HepG2 (cell line): ENCODE results near the gene ZC3H18. TPM values are rescaled to one million over a fixed set of nuclear protein-coding genes. Genes with fewer than 3 reads are reported as not detected.

Experiments
- GPBP1L1 ChIP-seq: sonication (generic); formaldehyde crosslinking; IDR thresholded peaks from 2 replicates; pipeline ENCODE4 v1.5.0; 2020; ENCODE audit warnings: mild to moderate bottlenecking, missing genetic modification reagents
- HNRNPLL ChIP-seq: fragments of 200-400 bp; formaldehyde crosslinking; IDR thresholded peaks from 2 replicates; pipeline ENCODE4 v1.6.1; 2017; ENCODE audit warnings: mild to moderate bottlenecking, low read depth, low read length; ENCODE audit not compliant: poor library complexity, severe bottlenecking
- NBN ChIP-seq: fragments of 450-650 bp; conservative IDR thresholded peaks from 2 replicates; pipeline ENCODE4 v1.6.1; 2017
- NRL ChIP-seq: sonication (generic); formaldehyde crosslinking; IDR thresholded peaks from 2 replicates; pipeline ENCODE4 v1.5.0; 2020; ENCODE audit warnings: missing genetic modification reagents, mild to moderate bottlenecking, moderate library complexity, borderline replicate concordance
- RFXAP ChIP-seq: sonication (generic); formaldehyde crosslinking; IDR thresholded peaks from 2 replicates; pipeline ENCODE4 v1.4.0; 2020; ENCODE audit warnings: missing genetic modification reagents, borderline replicate concordance
- ZFP91 ChIP-seq: sonication (generic); formaldehyde crosslinking; IDR thresholded peaks from 2 replicates; pipeline ENCODE4 v1.9.0; 2022; ENCODE audit warnings: missing genetic modification reagents, mild to moderate bottlenecking, borderline replicate concordance
- ZKSCAN5 ChIP-seq: sonication (generic); formaldehyde crosslinking; IDR thresholded peaks from 2 replicates; pipeline ENCODE4 v1.5.1; 2020; ENCODE audit warnings: mild to moderate bottlenecking, missing genetic modification reagents
- ZNF232 ChIP-seq: sonication (generic); formaldehyde crosslinking; IDR thresholded peaks from 2 replicates; pipeline ENCODE4 v1.4.0; 2020; ENCODE audit warnings: missing genetic modification reagents, borderline replicate concordance
- ZNF318 ChIP-seq: sonication (generic); formaldehyde crosslinking; IDR thresholded peaks from 2 replicates; pipeline ENCODE4 v1.4.0; 2020; ENCODE audit warnings: mild to moderate bottlenecking, missing genetic modification reagents
- ZNF562 ChIP-seq: sonication (generic); formaldehyde crosslinking; IDR thresholded peaks from 2 replicates; pipeline ENCODE4 v1.8.0; 2022; ENCODE audit warnings: missing genetic modification reagents, borderline replicate concordance
- ZNF710 ChIP-seq: sonication (generic); formaldehyde crosslinking; IDR thresholded peaks from 2 replicates; pipeline ENCODE4 v1.5.0; 2020; ENCODE audit warnings: mild to moderate bottlenecking, missing genetic modification reagents, borderline replicate concordance
- polyA plus RNA-seq, 8 experiments: library from polyadenylated mRNA; depleted of rRNA in 3 of 8; stranded (reverse) in 7 of 8; unstranded in 1 of 8; fragments of >200 nt; fragmentation: Illumina TruSeq in 4 of 8; extraction: Trizol in 4 of 8; gene quantifications; 2 replicates each; pipeline versions ENCODE4 v1.2.1 to v1.2.3, GENCODE V29; 2011 to 2016; ENCODE audit warnings: low read depth in 4 of 8, missing spikeins in 1 of 8, mixed read lengths in 1 of 8; ENCODE audit not compliant: insufficient read depth in 1 of 8
- total RNA-seq, 5 experiments: library from RNA; depleted of rRNA; stranded (reverse); fragments of >200 nt; fragmentation: Illumina TruSeq; extraction: Trizol; gene quantifications; 2 replicates each; pipeline ENCODE4 v1.2.3, GENCODE V29; 2016; ENCODE audit warnings: low read depth in 1 of 5

ZC3H18 gene
- total and polyA plus RNA-seq, 2 of the 13 experiments (the other 11 are each of a cell fraction or from before 2014, with no cell fraction given) = 11.2 to 27.4 TPM

GRCh38 chr16:88650749-88651275 lies 80.6 kb downstream of the ZC3H18 start, which contains the start of gene CYBA (continued):
- no peak for TF ChIP-seq ZNF318 (CRISPR knock-in tag)
- peak; percentile 26; the same call in 1 of the 2 replicates for TF ChIP-seq ZKSCAN5 (CRISPR knock-in tag)
- TF ChIP-seq ZNF710 = no peak
- no peak; the same call in 1 of the 2 replicates for TF ChIP-seq NRL
- no peak for TF ChIP-seq NBN
- TF ChIP-seq GPBP1L1 (CRISPR knock-in tag) = no peak
- TF ChIP-seq ZNF562 (CRISPR knock-in tag) = no peak
- TF ChIP-seq RFXAP (CRISPR knock-in tag) = peak; percentile 69
- no peak for TF ChIP-seq ZFP91 (CRISPR knock-in tag)
- no peak for TF ChIP-seq HNRNPLL
- TF ChIP-seq ZNF232 (CRISPR knock-in tag) = no peak
